Measurements from ENCODE around the gene AVPR1B.

DNA sequence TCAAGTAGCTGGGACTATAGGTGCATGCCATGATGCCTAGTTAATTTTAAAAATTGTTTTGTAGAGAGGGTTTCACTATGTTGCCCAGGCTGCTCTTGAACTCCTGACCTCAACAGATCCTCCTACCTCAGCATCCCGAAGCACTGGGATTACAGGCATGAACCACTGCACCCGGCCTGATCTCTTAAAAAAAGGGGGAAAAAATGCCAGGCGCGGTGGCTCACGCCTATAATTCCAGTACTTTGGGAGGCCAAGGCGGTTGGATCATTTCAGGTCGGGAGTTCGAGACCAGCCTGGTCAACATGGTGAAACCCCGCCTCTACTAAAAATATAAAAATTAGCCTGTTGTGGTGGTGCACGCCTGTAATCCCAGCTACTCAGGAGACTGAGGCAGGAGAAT, 13.2 kb downstream of the AVPR1B start:
- TF ChIP-seq KAT2B (IDR thresholded peaks at IDR 0.05; ENCODE audit: borderline replicate concordance, low read depth, low read length) (no peak), CTCF (CRISPR knock-in tag; IDR thresholded peaks at IDR 0.05) (no peak), NFE2 (CRISPR knock-in tag; IDR thresholded peaks at IDR 0.05) (no peak), HNRNPLL (IDR thresholded peaks at IDR 0.05; ENCODE audit: low read depth, low read length, poor library complexity, severe bottlenecking) (no peak), CBX1 (IDR thresholded peaks at IDR 0.05; ENCODE audit: low read depth) (no peak)
